NCI-H2227 (cell line): ENCODE measurements around the gene ITGA8.
"Not testable (repeated sequence)": the region's sequence is repeated elsewhere in the genome, so short reads cannot be mapped to it uniquely, and the experiment has no call there.

Experiments
- DNase-seq: peaks from one replicate; lab custom pipeline; 2025; ENCODE audit not compliant: unreplicated experiment; lab: John Stamatoyannopoulos, UW

Gene ITGA8

GRCh38 chr10:15624401-15625196, 95.1 kb downstream of the ITGA8 start:
- no peak for DNase-seq

DNA sequence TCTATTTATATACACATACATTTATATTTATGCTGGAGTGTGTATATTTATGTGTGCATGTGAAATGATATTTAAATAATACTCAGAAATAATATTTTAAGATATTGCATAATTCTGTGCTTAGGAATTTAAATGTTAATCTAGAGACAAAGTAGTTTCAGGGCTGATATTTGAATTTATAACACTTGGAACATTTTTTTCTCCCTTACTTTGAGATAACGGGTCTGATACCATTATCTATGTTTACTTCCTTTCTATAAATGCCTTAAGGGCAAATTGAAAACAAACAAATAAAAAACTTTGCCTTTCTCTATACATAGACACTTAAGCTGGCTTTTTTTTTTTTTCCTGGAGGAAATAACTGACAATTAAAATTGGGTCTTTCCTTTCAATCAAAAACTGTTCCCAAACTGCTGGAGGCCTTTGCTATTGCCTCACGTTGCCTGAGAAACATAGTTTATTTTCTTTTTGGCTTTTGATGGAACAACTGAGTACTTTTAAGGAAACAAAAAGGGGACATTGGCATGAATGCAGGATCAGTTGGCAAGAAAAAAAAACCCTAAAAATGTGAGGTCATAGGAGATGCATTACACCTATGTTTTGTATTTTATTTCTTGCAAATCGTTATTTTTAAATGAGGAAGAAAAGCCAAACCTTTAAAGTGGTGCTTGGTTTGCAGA, 98.7 kb downstream of the ITGA8 start:
- DNase-seq = no peak

GRCh38 chr10:15620337-15620736, 99.4 kb downstream of the ITGA8 start:
- DNase-seq = no peak

DNA sequence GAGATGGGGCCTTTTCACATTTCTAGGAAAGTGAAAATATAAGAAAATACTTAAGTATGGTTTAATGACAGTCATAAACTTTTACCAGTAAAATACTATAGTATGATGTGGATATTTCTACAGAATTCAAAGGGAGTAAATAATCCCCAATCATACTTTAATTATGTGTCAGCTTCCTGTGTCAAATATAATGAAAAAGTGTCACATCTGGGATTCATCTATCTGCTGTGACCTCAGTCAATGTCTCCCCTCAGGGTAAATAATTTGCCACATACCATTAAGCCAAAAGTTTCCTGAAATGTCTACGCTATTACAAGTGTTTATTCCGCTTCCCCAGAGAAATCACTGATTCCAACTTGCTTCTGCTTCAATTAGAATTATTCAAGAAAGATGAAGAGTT, 110.5 kb downstream of the ITGA8 start:
- DNase-seq = no peak

DNA sequence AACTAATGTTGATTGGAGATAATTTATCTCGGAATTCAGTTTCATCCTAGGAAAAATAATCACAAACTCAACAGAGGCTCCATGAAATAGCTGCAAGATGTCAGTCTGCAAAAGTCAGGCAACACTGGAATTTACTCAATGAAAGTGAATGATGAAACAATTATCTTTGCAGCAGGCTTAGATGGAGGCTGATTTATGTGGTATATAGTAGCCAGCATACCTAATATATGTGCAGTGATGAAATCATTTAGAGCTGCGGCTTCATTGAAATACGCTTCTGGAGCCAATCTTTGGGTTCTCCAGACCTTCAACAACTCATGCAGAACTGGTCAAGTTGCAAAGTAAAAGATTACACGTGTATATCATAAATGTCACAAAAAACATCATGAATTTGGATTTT, 113.3 kb downstream of the ITGA8 start:
- no peak for DNase-seq

- no peak for DNase-seq
Measured at GRCh38 chr10:15605740-15606369, 113.9 kb downstream of the ITGA8 start.

DNA sequence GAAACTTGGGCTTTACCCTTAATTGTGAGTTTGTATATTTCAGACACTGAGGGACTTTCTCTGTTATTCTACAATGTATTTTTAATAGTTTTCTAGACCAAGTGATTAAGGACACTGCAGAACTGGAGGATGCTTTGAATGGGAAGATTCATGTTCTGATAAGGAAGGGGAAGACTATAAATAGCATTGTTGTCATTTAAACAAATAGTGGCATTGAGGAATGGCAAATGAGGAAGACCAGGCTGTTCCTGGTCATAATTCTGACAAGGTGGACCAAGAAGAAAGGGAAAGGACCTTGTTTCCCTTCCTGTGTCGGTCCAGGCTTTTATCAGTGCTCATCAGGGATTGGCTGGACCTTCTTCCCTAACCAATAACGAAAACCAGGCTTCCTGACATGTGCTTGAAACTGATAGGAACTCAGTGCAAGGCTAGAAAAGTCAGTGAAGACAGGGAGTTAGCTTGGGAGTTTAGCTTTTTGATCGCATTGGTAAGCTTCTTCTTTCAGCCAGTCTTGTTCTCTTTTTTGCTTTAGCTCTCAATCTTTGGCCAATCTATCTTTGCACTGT, 116.2 kb downstream of the ITGA8 start:
- no peak for DNase-seq

DNA sequence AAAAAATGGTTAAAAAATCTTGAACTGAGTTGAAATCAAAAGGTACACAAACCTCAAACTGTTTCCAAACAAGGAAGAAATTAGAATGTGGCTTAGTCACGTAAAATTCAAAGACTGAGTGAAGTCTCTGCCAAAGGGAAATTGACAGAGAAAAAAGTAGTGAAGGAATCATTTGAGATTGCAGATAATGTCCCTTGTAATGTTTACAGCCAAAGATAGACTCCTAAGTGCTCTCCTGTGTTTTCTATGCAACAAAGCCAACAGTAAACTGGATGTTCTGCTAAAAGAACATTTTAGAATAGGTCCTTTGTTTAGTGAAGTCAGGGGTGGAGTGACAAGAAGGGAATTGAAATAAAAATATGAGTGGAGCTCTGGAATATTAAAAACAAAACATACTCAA, 117.9 kb downstream of the ITGA8 start:
- DNase-seq = no peak

- DNase-seq = no peak
Measured at GRCh38 chr10:15595260-15595659, 124.5 kb downstream of the ITGA8 start.

GRCh38 chr10:15591937-15592336, 127.8 kb downstream of the ITGA8 start:
- no peak for DNase-seq

- DNase-seq = no peak
Measured at GRCh38 chr10:15591431-15591830, 128.3 kb downstream of the ITGA8 start.

- no peak for DNase-seq
Measured at GRCh38 chr10:15588635-15589508, 130.8 kb downstream of the ITGA8 start.

DNA sequence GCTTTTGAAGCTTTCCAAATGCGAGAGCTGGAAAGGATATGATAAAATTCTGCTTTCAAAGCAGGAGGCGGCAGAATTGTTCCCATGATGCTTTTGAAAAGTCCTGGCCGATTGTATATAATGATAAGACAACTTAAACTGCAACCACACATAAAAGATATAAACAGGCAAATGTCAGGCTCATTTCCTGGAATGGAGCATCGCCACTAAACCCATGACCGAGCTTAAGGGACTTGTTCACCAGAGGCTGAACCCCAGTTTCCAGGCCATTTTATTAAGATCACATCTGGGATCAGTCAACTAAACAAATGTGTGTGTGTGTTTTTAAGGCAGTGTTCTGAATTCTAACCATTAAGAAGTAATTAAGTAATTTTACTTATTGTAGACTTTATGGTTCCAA, 131.6 kb downstream of the ITGA8 start:
- DNase-seq = no peak

GRCh38 chr10:15587271-15587670, 132.5 kb downstream of the ITGA8 start:
- no peak for DNase-seq

- DNase-seq = peak; percentile 31
Measured at GRCh38 chr10:15585303-15585715, 134.4 kb downstream of the ITGA8 start.

GRCh38 chr10:15582972-15583371, 136.8 kb downstream of the ITGA8 start:
- DNase-seq = not testable (repeated sequence)

DNA sequence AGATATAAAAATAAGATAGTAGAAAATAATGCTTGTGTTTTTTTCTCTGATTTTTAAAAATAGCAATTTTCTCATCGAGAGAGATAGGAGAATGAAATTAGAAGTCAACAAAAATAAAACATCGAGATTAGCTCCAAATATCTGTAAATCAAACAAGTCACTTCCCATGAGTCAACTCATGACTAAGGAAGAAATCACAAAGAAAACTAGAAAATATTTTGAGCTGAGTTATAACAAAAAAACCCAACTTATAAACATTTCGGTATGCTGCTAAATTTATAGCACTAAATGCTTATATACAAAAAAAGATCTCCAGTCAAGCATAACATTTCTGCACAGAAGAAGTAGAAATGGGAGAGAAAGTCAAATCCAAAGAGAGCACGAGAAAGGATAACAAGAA, 140.1 kb downstream of the ITGA8 start:
- no peak for DNase-seq

DNA sequence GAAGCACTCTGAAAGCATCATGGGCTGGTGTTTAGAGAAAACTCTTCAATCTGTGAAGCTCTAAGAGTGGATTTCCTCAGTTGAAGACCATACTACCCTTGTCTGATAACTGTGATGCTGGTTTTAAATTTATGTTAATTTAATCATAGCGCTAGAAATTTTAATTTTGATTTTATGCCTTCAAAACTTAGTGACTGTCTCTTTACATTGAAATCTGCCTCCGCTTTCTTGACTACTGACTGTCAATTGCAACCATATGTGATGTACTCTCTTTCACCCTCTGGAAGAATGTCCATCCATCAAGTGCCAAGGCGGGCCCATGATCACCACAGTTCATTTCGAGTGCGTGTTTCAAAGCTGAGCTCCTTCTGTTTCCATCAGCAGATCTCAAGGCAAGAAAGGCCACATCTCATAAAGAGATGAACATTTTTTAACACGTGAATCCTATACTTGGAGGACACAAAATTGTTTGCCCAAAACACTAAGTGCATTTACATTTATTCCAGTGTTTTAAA, 147.1 kb downstream of the ITGA8 start:
- DNase-seq = no peak

GRCh38 chr10:15571575-15571974, 148.1 kb downstream of the ITGA8 start:
- no peak for DNase-seq

- no peak for DNase-seq
Measured at GRCh38 chr10:15570738-15571339, 148.9 kb downstream of the ITGA8 start.
